Measurements from ENCODE around the gene FOXN3.

Gene FOXN3

GRCh38 chr14:89215114-89215513 lies 201.9 kb downstream of the FOXN3 start:
- no peak overlapping the region for H3K4me3 ChIP-seq (ENCODE audit: low read depth in 1 of 5, low read length in 5 of 5)
- no peak overlapping the region for H3K27ac ChIP-seq (ENCODE audit: low read depth, low read length)
- H3K4me1 ChIP-seq (ENCODE audit: control insufficient read depth in 5 of 5, insufficient read depth in 5 of 5, low read length in 5 of 5) = peaks cover 0 to 45% (median 38%) of the 10 kb centered on the region in 5 donors
- no peaks in the 10 kb centered on the region for H3K9me3 ChIP-seq (ENCODE audit: control insufficient read depth in 5 of 5, low read length in 5 of 5)
- no peak overlapping the region for H3K9ac ChIP-seq (ENCODE audit: low read length in 5 of 5)
- H3K27me3 ChIP-seq (ENCODE audit: control insufficient read depth in 5 of 5, insufficient read depth in 4 of 5, low read length in 5 of 5) = no peaks in the 10 kb centered on the region
- H3K36me3 ChIP-seq (ENCODE audit: control insufficient read depth in 5 of 5, insufficient read depth in 5 of 5, low read length in 5 of 5) = peaks cover 0 to 14% (median 10%) of the 10 kb centered on the region in 5 donors

DNA sequence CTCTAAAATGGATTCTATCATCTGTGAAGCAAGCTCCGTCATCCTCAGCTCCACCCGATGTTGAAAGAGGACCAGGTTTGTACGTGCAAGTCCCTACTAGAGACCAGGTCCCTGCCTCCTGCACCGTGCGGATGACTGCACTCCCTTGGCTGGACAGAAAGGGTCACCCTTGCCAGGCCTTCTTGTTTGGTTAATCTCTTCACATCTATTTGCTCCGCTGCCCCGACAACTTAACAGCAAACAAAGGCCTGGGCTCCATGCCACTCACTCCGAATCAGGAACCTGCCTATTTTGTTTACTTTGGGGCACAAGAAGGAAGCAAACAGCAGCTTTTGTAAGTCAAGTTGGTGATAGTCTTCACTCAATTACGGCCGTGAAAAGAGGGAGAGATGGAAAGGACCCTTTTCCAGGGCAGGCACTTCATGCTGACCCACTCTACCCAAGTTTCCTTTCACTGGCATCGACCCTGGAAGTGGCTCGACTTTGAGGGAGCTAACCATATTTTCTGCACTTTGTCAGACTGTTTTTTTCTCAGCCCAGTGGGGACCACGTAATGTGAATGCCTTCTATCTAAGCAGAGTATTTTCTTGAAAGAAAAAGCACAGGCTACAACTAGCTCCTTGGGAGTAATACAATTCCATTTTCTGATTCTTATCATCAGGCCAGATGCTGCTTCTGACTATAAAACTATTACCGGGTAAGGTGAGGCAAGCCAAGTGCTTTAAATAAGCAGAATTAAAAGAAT lies 202.6 kb downstream of the FOXN3 start:
- H3K9me3 ChIP-seq (ENCODE audit: control insufficient read depth in 5 of 5, low read length in 5 of 5) = no peaks in the 10 kb centered on the region
- H3K9ac ChIP-seq (ENCODE audit: low read length in 5 of 5) = no peak overlapping the region
- H3K27ac ChIP-seq (ENCODE audit: low read depth, low read length) = no peak overlapping the region
- H3K4me3 ChIP-seq (ENCODE audit: low read depth in 1 of 5, low read length in 5 of 5) = no peak overlapping the region
- H3K36me3 ChIP-seq (ENCODE audit: control insufficient read depth in 5 of 5, insufficient read depth in 5 of 5, low read length in 5 of 5) = peaks cover 0 to 11% (median 3%) of the 10 kb centered on the region in 5 donors
- H3K27me3 ChIP-seq (ENCODE audit: control insufficient read depth in 5 of 5, insufficient read depth in 4 of 5, low read length in 5 of 5) = no peaks in the 10 kb centered on the region
- H3K4me1 ChIP-seq (ENCODE audit: control insufficient read depth in 5 of 5, insufficient read depth in 5 of 5, low read length in 5 of 5) = peaks cover 0 to 43% (median 38%) of the 10 kb centered on the region in 5 donors

DNA sequence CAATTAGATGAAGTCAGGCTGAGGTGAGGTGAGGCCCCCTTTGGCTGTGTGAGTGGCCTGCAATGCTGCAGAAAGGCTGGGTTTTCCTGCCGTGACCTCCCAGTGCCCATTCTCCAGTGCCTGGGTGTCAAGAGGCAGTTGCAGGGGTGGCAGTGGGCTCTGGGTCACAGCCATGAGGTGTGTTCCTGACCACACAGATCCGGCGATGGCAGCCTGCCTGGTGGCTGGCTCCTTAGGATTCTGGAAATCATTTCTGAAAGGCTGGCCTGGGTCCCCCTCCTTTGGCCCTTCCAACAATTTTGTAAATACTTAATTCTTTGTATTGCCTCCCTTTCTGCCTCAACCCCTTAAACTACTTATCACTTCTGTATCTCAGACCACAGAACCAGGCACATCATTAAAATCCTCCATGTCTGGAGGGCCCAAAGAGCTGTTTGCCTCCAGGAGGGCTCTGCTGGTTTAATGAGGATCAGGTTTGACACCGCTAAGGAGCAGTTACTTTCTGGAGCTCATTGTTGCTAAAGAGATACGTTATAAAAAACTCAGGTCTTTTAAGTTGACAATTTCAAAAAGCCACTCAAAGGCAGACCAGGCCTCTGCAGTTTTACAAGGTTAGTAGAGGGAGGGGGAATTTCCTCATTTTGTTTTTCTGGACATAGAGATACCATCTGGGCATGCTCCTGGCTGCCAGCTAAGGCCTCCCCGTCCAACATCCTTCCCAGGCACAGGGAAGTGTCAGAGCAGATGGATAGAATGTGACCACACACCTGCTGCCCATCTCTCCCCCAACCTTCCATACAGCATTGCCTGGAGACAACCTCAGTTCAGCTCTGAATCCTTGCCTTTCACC lies 204.4 kb downstream of the FOXN3 start:
- no peaks in the 10 kb centered on the region for H3K27me3 ChIP-seq (ENCODE audit: control insufficient read depth in 5 of 5, insufficient read depth in 4 of 5, low read length in 5 of 5)
- peaks cover 0 to 33% (median 32%) of the 10 kb centered on the region in 5 donors for H3K4me1 ChIP-seq (ENCODE audit: control insufficient read depth in 5 of 5, insufficient read depth in 5 of 5, low read length in 5 of 5)

GRCh38 chr14:89209558-89209957 lies 207.5 kb downstream of the FOXN3 start:
- no peaks in the 10 kb centered on the region for H3K27me3 ChIP-seq (ENCODE audit: control insufficient read depth in 5 of 5, insufficient read depth in 4 of 5, low read length in 5 of 5)
- no peak overlapping the region for H3K4me3 ChIP-seq (ENCODE audit: low read depth in 1 of 5, low read length in 5 of 5)
- no peaks in the 10 kb centered on the region for H3K9me3 ChIP-seq (ENCODE audit: control insufficient read depth in 5 of 5, low read length in 5 of 5)
- H3K36me3 ChIP-seq (ENCODE audit: control insufficient read depth in 5 of 5, insufficient read depth in 5 of 5, low read length in 5 of 5) = peaks cover 0 to 9% (median 0%) of the 10 kb centered on the region in 5 donors
- H3K4me1 ChIP-seq (ENCODE audit: control insufficient read depth in 5 of 5, insufficient read depth in 5 of 5, low read length in 5 of 5) = peaks cover 0 to 13% (median 11%) of the 10 kb centered on the region in 5 donors
- H3K27ac ChIP-seq (ENCODE audit: low read depth, low read length) = no peak overlapping the region
- no peak overlapping the region for H3K9ac ChIP-seq (ENCODE audit: low read length in 5 of 5)

More for the DNA sequence above, 204.4 kb downstream of the FOXN3 start:
- Histone ChIP-seq H3K9me3 (ENCODE audit: control insufficient read depth in 5 of 5, low read length in 5 of 5) (no peaks in the 10 kb centered on the region), H3K4me3 (ENCODE audit: low read depth in 1 of 5, low read length in 5 of 5) (no peak overlapping the region), H3K9ac (ENCODE audit: low read length in 5 of 5) (no peak overlapping the region), H3K36me3 (ENCODE audit: control insufficient read depth in 5 of 5, insufficient read depth in 5 of 5, low read length in 5 of 5) (peaks cover 0 to 5% (median 0%) of the 10 kb centered on the region in 5 donors), H3K27ac (ENCODE audit: low read depth, low read length) (no peak overlapping the region)

DNA sequence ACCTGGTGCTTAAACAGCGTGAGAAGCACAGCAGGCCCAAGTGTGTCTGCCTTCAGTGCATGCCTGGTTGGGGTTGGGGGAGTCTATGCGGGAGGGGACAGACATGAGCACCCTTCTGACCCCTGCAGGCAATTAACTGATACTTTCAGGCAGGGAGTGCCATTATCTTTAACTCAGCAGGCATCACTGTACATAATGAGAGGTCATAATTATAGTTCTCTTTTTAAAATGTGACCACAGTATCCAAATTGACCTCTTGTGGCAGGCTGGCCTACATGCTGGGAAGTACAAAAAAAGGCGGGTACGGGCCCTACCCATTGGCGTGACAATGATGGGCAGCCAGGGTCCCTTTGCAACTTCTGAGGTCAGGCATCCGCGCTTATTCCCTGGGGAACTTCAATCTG lies 209.1 kb downstream of the FOXN3 start:
- Histone ChIP-seq H3K9me3 (ENCODE audit: control insufficient read depth in 5 of 5, low read length in 5 of 5) (no peaks in the 10 kb centered on the region), H3K36me3 (ENCODE audit: control insufficient read depth in 5 of 5, insufficient read depth in 5 of 5, low read length in 5 of 5) (peaks cover 0 to 9% (median 3%) of the 10 kb centered on the region in 5 donors), H3K4me1 (ENCODE audit: control insufficient read depth in 5 of 5, insufficient read depth in 5 of 5, low read length in 5 of 5) (peaks cover 0 to 7% (median 4%) of the 10 kb centered on the region in 5 donors), H3K4me3 (ENCODE audit: low read depth in 1 of 5, low read length in 5 of 5) (no peak overlapping the region), H3K9ac (ENCODE audit: low read length in 5 of 5) (no peak overlapping the region), H3K27me3 (ENCODE audit: control insufficient read depth in 5 of 5, insufficient read depth in 4 of 5, low read length in 5 of 5) (no peaks in the 10 kb centered on the region), H3K27ac (ENCODE audit: low read depth, low read length) (no peak overlapping the region)

- Histone ChIP-seq H3K27me3 (ENCODE audit: control insufficient read depth in 5 of 5, insufficient read depth in 4 of 5, low read length in 5 of 5) (no peaks in the 10 kb centered on the region), H3K4me1 (ENCODE audit: control insufficient read depth in 5 of 5, insufficient read depth in 5 of 5, low read length in 5 of 5) (peaks cover 0 to 12% (median 2%) of the 10 kb centered on the region in 5 donors), H3K27ac (ENCODE audit: low read depth, low read length) (no peak overlapping the region), H3K4me3 (ENCODE audit: low read depth in 1 of 5, low read length in 5 of 5) (no peak overlapping the region), H3K9ac (ENCODE audit: low read length in 5 of 5) (no peak overlapping the region), H3K36me3 (ENCODE audit: control insufficient read depth in 5 of 5, insufficient read depth in 5 of 5, low read length in 5 of 5) (peaks cover 0 to 4% (median 0%) of the 10 kb centered on the region in 5 donors), H3K9me3 (ENCODE audit: control insufficient read depth in 5 of 5, low read length in 5 of 5) (no peaks in the 10 kb centered on the region)
Observed at GRCh38 chr14:89206389-89207031, 210.5 kb downstream of the FOXN3 start.

DNA sequence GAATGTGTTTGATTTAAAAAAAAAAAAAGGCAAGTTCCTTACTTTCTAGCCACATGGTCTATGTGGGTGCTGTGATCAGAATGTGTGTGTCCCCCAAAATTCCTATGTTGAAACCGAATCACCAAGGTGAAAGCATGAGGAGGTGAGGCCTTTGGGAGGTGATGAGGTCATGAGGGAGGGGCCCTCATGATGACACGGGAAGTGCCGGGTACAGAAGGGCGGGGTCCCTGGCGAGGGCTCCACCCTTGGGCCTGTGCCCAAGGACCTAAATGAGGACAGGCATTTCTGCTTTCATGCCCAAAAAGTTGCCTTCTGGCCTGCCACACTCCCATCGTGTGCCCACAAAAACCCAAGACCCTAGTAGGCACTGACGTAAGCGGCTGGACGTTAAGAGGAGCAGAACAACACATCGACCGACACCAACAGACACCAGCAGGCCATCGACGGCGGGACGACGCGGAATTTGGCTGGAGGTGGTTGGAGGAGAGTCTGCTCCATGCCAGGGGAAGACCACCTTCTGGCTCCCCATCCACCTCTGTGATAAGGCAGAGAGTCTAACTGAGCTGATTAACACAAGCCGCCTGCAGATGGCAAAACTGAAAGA lies 211.8 kb downstream of the FOXN3 start:
- no peak overlapping the region for H3K9ac ChIP-seq (ENCODE audit: low read length in 5 of 5)
- H3K4me3 ChIP-seq (ENCODE audit: low read depth in 1 of 5, low read length in 5 of 5) = no peak overlapping the region
- no peak overlapping the region for H3K27ac ChIP-seq (ENCODE audit: low read depth, low read length)
- H3K27me3 ChIP-seq (ENCODE audit: control insufficient read depth in 5 of 5, insufficient read depth in 4 of 5, low read length in 5 of 5) = no peaks in the 10 kb centered on the region
- no peaks in the 10 kb centered on the region for H3K9me3 ChIP-seq (ENCODE audit: control insufficient read depth in 5 of 5, low read length in 5 of 5)
- peaks cover 0 to 4% (median 0%) of the 10 kb centered on the region in 5 donors for H3K36me3 ChIP-seq (ENCODE audit: control insufficient read depth in 5 of 5, insufficient read depth in 5 of 5, low read length in 5 of 5)
- H3K4me1 ChIP-seq (ENCODE audit: control insufficient read depth in 5 of 5, insufficient read depth in 5 of 5, low read length in 5 of 5) = peaks cover 0 to 12% (median 4%) of the 10 kb centered on the region in 5 donors

- H3K27ac ChIP-seq (ENCODE audit: low read depth, low read length) = no peak overlapping the region
- H3K9ac ChIP-seq (ENCODE audit: low read length in 5 of 5) = no peak overlapping the region
- no peaks in the 10 kb centered on the region for H3K9me3 ChIP-seq (ENCODE audit: control insufficient read depth in 5 of 5, low read length in 5 of 5)
- no peaks in the 10 kb centered on the region for H3K27me3 ChIP-seq (ENCODE audit: control insufficient read depth in 5 of 5, insufficient read depth in 4 of 5, low read length in 5 of 5)
- H3K36me3 ChIP-seq (ENCODE audit: control insufficient read depth in 5 of 5, insufficient read depth in 5 of 5, low read length in 5 of 5) = peaks cover 0 to 4% (median 0%) of the 10 kb centered on the region in 5 donors
- H3K4me3 ChIP-seq (ENCODE audit: low read depth in 1 of 5, low read length in 5 of 5) = no peak overlapping the region
- H3K4me1 ChIP-seq (ENCODE audit: control insufficient read depth in 5 of 5, insufficient read depth in 5 of 5, low read length in 5 of 5) = peaks cover 0 to 7% (median 5%) of the 10 kb centered on the region in 5 donors
Observed at GRCh38 chr14:89202413-89203190, 214.4 kb downstream of the FOXN3 start.

GRCh38 chr14:89201645-89202044 lies 215.4 kb downstream of the FOXN3 start:
- Histone ChIP-seq H3K27me3 (ENCODE audit: control insufficient read depth in 5 of 5, insufficient read depth in 4 of 5, low read length in 5 of 5) (no peaks in the 10 kb centered on the region), H3K36me3 (ENCODE audit: control insufficient read depth in 5 of 5, insufficient read depth in 5 of 5, low read length in 5 of 5) (peaks cover 0 to 5% (median 0%) of the 10 kb centered on the region in 5 donors), H3K9ac (ENCODE audit: low read length in 5 of 5) (no peak overlapping the region), H3K27ac (ENCODE audit: low read depth, low read length) (no peak overlapping the region), H3K4me1 (ENCODE audit: control insufficient read depth in 5 of 5, insufficient read depth in 5 of 5, low read length in 5 of 5) (peaks cover 0 to 6% (median 5%) of the 10 kb centered on the region in 5 donors), H3K4me3 (ENCODE audit: low read depth in 1 of 5, low read length in 5 of 5) (no peak overlapping the region), H3K9me3 (ENCODE audit: control insufficient read depth in 5 of 5, low read length in 5 of 5) (no peaks in the 10 kb centered on the region)

Measured in subcutaneous abdominal adipose tissue (tissue), 5 donors.